ENCODE data around the gene SPATA2.
"Not testable (repeated sequence)": the region's sequence is repeated elsewhere in the genome, so short reads cannot be mapped to it uniquely, and the experiment has no call there.

GRCh38 chr20:49955830-49956396, 40.6 kb upstream of the SPATA2 start:
- not testable (repeated sequence) for TF ChIP-seq EZH2phosphoT487 (IDR thresholded peaks at IDR 0.05; ENCODE audit: borderline replicate concordance); CTCF (conservative IDR thresholded peaks at IDR 0.05; ENCODE audit: low read length)
